HT-29 (cell line): ENCODE measurements around the gene OR10K1. TPM values are rescaled to one million over a fixed set of nuclear protein-coding genes. Genes with fewer than 3 reads are reported as not detected.

Experiments used
- total RNA-seq: library from RNA; depleted of rRNA; stranded (reverse); fragments of >200 nt; shearing (Covaris generic); gene quantifications from 2 replicates; pipeline ENCODE4 v1.2.3, GENCODE V29; 2014; rRNA removed

Gene OR10K1
- total RNA-seq, 1 experiment from 2014 or later = not detected

Other genes starting within 250 kb of the OR10K1 start
- not detected in 2 replicates for gene CD1A, start 207.4 kb upstream of the OR10K1 start, total RNA-seq
- not detected in 2 replicates for gene CD1C, start 171.9 kb upstream of the OR10K1 start, total RNA-seq
- not detected in 2 replicates for gene CD1B, start 130.3 kb upstream of the OR10K1 start, total RNA-seq
- not detected in 2 replicates for gene CD1E, start 107.9 kb upstream of the OR10K1 start, total RNA-seq
- gene OR10T2, start 62.4 kb upstream of the OR10K1 start, total RNA-seq = not detected in 2 replicates
- not detected in 2 replicates for gene OR10K2, start 35.6 kb upstream of the OR10K1 start, total RNA-seq
- not detected in 2 replicates for gene OR10R2, start 10.4 kb downstream of the OR10K1 start, total RNA-seq
- gene OR6Y1, start 92.6 kb downstream of the OR10K1 start, total RNA-seq = not detected in 2 replicates
- gene OR6P1, start 108.7 kb downstream of the OR10K1 start, total RNA-seq = not detected in 2 replicates
- not detected in 2 replicates for gene OR10X1, start 118.1 kb downstream of the OR10K1 start, total RNA-seq
- not detected in 2 replicates for gene OR10Z1, start 143.4 kb downstream of the OR10K1 start, total RNA-seq
- not detected in 2 replicates for gene SPTA1, start 224.9 kb downstream of the OR10K1 start, total RNA-seq
- not detected in 2 replicates for gene OR6K2, start 238.8 kb downstream of the OR10K1 start, total RNA-seq